GM18873 (cell line): ENCODE data around the gene CDH15.
A peak's percentile ranks its signal among the peaks of the same experiment; 100 is the strongest.
"Not testable (repeated sequence)": the region's sequence is repeated elsewhere in the genome, so short reads cannot be mapped to it uniquely, and the experiment has no call there.

ENCODE experiments used
- ATAC-seq: cut with Tn5 transposase; IDR thresholded peaks from one replicate; pipeline ENCODE4 v1.9.1; 2021; ENCODE audit warnings: mild to moderate bottlenecking, moderate library complexity, moderate number of reproducible peaks; ENCODE audit not compliant: unreplicated experiment, low FRiP score

CDH15 gene

GRCh38 chr16:89217388-89218191 is 46.0 kb downstream of the CDH15 start, which contains the start of gene ZNF778:
ZNF778 (plus strand) TSS chr16:89217703; CDS start chr16:89221128, 3,425 bp downstream.
- ATAC-seq: peak; percentile 70

DNA sequence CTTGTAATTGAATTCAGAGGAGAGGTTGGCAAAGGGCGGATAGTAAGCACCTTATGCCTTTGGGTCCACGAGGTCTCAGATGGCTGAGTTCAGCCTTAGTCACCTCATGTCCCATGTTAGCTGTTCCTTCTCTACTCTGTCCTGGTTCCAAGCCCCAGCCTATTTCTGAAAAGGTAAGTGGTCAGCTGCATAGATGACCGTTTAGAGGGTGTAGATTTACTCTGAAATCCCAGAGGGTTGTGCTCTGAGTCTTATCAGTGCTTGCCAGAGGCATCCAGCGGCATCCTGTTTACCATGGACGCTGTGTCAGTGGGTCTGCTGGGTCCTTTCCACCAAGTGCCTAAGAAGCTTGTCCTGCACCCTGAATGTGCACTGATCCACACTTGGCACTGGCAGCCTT is 47.8 kb downstream of the CDH15 start:
- no peak for ATAC-seq

- no peak for ATAC-seq
Observed at GRCh38 chr16:89221604-89222003, 50.1 kb downstream of the CDH15 start.

GRCh38 chr16:89222931-89223330 is 51.4 kb downstream of the CDH15 start:
- ATAC-seq: no peak

DNA sequence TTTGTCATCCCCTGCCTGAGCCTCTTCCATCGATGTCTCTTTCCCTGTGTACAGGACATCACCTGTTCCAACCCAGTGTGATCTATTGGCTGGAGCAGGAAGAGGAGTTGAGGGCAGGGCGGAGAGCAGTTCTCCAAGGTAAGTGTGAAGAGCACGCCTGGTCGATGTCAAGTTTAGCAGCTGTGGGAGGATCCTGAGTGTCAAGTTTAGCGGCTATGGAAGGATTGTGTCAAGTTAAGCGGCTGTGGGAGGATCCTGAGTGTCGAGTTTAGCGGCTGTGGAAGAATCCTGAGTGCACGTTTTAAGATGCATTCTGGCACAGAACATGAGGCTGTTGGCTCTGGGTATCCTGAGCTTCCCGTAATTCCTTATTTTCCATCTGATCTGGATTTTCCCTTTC is 53.1 kb downstream of the CDH15 start:
- ATAC-seq: no peak

DNA sequence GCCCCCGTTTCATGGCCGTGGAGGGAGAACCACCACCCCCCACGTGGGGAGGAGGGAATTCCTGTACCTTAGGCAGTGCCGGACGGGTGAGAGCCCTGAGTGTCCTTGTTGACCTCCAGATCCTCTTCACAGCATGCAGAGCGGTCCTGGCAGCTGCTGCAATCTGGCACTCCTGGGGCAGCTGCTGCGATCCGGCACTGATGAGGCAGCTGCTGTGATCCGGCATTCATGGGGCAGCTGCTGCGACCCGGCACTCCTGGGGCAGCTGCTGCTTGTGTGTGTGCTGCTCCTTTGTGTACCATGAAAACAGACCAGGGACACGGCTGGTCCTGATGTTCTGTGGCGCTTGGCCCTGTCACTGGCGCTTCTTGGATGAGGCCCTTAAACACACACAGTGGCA is 58.7 kb downstream of the CDH15 start:
- no peak for ATAC-seq

- no peak for ATAC-seq
Observed at GRCh38 chr16:89232107-89232506, 60.6 kb downstream of the CDH15 start.

DNA sequence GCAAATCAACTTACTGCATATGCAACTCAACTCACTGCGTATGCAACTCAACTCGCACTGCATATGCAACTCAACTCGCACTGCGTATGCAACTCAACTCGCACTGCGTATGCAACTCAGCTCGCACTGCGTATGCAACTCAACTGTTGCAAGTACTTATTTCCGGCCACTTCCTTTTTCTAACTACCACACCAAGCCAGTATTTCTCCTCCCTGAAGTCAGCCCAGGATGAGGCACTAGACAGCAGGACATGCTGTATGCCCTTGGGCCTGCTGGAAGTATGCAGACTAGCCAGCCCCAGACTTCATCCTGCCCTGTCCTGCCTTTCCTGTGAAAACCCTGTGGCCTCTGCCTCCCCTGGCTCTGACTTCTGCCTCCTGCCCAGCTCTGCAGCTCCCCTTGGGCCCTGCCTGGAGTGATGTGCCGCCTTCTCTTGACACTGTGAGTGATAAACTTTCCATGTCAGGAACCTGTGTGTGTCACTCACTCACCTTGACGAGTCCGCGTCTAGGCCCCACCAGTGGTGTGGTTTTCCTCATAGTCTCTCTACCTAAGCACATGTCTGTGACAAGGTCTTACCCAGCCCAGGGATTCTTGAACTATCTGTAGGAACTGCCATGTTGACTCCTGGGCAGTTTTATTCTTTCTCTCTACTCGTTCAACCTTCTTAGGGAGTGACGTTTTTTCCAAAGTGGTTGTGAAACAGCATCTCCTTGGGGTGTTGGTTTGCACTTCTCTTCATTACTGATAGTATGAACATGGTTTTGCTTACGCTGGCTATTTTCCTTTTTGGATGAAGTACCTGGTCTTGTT is 62.3 kb downstream of the CDH15 start:
- no peak for ATAC-seq

DNA sequence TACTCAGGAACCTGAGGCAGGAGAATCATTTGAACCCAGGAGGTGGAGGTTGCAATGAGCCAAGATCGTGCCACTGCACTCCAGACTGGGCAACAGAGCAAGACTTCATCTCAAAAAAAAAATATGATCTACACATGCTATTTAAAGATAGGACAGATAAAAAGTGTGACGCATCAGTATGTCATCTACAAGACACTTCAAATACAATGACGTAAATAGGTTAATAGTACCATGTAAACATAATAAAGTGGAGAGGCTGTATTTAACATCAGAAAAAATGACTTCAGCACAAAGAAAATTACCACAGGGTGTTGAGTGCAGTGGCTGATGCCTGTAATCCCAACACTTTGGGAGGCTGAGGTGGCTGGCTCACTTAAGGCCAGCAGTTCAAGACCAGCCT is 66.2 kb downstream of the CDH15 start:
- no peak for ATAC-seq

GRCh38 chr16:89241187-89242007 is 69.8 kb downstream of the CDH15 start:
- no peak for ATAC-seq

DNA sequence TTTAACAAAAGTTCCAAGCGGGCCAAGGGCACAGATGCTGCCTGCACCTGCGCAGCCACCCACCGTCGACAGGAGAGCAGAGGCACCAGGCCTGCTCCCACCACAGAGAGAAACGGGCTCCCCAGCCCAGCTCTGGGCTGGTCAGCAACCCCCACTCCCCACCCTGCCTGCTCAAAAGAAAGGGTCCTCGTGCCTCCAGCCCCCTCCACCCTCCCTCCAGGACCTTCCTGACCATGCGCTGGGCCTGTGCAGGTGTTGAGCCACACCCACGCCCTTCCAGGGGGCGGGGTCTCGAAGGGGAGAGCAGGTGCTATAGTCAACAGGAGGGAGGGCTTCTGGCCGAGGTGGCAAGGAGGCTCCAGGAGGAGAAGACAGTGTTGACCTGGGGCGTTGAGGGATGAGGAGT is 71.2 kb downstream of the CDH15 start:
- ATAC-seq: no peak

GRCh38 chr16:89243664-89244063 is 72.1 kb downstream of the CDH15 start:
- no peak for ATAC-seq

- ATAC-seq: not testable (repeated sequence)
Observed at GRCh38 chr16:89244264-89244663, 72.7 kb downstream of the CDH15 start.

DNA sequence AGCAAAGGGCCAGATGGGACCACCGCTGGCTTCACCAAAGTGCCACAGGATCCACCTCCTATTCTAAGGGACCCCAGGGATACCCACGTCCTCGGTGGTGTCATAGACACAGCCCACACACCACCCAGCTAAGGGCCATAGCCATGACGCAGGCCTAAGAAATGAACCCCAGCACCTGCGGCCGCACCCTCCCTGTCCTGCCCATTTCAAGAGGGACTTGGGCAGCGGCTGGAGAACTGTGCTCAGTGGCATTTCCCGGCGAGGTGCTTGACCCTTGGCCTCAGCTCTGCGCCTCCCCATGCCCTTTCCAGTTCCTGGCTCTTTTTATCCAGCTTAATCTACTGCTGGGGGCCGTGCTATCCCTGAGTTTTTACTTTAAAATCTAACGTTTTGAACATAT is 73.2 kb downstream of the CDH15 start:
- no peak for ATAC-seq
